BE2C (cell line): ENCODE measurements around the gene GLOD5.

Source experiments
- DNase-seq: peaks from one replicate; pipeline ENCODE4 v3.0.0-alpha.2; 2020
- H3K27me3 ChIP-seq: fragments of 250-450 bp; sonication (Bioruptor Pico); 2 replicates; pipeline ENCODE4 v1.5.1; 2020; ENCODE audit warnings: mild to moderate bottlenecking
- H3K36me3 ChIP-seq: fragments of 250-450 bp; sonication (Bioruptor Pico); 2 replicates; pipeline ENCODE4 v1.5.1; 2020; ENCODE audit warnings: mild to moderate bottlenecking
- H3K4me1 ChIP-seq: fragments of 250-450 bp; sonication (Bioruptor Pico); 2 replicates; pipeline ENCODE4 v1.5.1; 2020
- H3K4me3 ChIP-seq: 2 replicates; pipeline ENCODE4 v1.5.1; 2011; ENCODE audit warnings: low read depth, low read length
- H3K9me3 ChIP-seq: fragments of 250-450 bp; sonication (Bioruptor Pico); 2 replicates; pipeline ENCODE4 v1.5.1; 2020
- TF ChIP-seq, protein P1 (sequence below): IDR thresholded peaks from 2 replicates; pipeline ENCODE4 v1.5.1; 2012; ENCODE audit warnings: mild to moderate bottlenecking, low read depth, low read length

GLOD5 gene

DNA sequence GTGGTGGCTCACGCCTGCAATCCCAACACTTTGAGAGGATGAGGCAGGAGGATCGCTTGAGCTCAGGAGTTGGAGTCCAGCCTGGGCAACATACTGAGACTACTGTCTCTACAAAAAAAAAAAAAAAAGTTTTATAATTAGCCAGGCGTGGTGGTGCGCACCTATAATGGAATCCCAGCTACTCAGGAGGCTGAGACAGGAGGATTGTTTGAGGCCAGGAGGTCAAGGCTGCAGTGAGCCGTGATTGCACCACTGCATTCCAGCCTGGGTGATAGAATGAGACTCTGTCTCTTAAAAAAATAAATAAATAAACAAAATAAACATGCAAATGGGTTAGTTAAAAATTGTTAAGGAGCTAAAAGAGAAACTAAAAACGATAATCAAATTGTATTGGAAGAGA, 7.7 kb downstream of the GLOD5 start:
- no peaks in the 10 kb centered on the region for H3K9me3 ChIP-seq
- TF ChIP-seq, protein P1, sequence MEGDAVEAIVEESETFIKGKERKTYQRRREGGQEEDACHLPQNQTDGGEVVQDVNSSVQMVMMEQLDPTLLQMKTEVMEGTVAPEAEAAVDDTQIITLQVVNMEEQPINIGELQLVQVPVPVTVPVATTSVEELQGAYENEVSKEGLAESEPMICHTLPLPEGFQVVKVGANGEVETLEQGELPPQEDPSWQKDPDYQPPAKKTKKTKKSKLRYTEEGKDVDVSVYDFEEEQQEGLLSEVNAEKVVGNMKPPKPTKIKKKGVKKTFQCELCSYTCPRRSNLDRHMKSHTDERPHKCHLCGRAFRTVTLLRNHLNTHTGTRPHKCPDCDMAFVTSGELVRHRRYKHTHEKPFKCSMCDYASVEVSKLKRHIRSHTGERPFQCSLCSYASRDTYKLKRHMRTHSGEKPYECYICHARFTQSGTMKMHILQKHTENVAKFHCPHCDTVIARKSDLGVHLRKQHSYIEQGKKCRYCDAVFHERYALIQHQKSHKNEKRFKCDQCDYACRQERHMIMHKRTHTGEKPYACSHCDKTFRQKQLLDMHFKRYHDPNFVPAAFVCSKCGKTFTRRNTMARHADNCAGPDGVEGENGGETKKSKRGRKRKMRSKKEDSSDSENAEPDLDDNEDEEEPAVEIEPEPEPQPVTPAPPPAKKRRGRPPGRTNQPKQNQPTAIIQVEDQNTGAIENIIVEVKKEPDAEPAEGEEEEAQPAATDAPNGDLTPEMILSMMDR: no peak
- no peak overlapping the region for H3K4me3 ChIP-seq
- no peak for DNase-seq
- H3K27me3 ChIP-seq: no peaks in the 10 kb centered on the region
- H3K36me3 ChIP-seq: no peaks in the 10 kb centered on the region
- H3K4me1 ChIP-seq: no peaks in the 10 kb centered on the region

DNA sequence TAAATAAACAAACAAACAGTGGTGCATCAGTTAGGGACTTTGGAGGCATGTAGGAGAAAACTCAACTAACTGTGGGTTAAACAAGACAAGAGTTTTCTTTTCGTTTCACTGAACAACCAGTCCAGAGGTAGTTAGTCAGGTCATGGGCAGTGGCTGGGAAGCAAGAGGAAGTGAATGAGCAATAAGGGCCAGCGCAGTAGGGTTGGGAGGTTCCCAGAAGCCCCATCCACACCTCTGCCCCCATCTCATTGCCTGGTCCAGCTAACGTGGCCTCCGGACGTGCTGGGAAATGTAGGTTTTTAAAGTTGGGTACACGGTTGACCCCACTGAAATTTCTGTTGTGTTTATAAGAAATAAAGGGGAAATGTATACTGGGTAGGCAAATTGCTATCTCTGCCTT, 8.7 kb downstream of the GLOD5 start:
- H3K9me3 ChIP-seq: no peaks in the 10 kb centered on the region
- DNase-seq: no peak
- no peaks in the 10 kb centered on the region for H3K27me3 ChIP-seq
- H3K36me3 ChIP-seq: no peaks in the 10 kb centered on the region
- TF ChIP-seq, protein P1: no peak
- H3K4me3 ChIP-seq: no peak overlapping the region
- H3K4me1 ChIP-seq: no peaks in the 10 kb centered on the region

DNA sequence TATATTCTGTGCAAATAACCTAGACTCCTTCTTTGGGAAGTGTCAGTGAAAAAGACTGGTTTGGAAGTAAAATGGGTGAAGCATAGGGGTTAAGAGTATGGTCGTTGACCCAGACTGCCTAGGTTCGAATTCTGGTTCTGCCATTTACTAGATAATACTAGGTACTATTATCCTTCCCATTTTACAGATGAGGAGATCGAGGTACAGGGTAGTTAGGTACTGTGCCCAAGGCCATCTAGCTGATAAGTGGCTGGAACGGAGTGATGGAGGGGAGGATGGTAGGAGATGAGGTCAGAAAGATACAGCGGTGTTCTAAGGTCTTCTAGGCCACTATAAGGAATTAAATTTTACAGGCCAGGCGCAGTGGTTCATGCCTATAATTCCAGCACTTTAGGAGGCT, 11.1 kb downstream of the GLOD5 start:
- TF ChIP-seq, protein P1: no peak
- Histone ChIP-seq H3K4me3 (no peak overlapping the region), H3K4me1 (no peaks in the 10 kb centered on the region), H3K27me3 (no peaks in the 10 kb centered on the region), H3K36me3 (no peaks in the 10 kb centered on the region), H3K9me3 (no peaks in the 10 kb centered on the region)
- DNase-seq: no peak

DNA sequence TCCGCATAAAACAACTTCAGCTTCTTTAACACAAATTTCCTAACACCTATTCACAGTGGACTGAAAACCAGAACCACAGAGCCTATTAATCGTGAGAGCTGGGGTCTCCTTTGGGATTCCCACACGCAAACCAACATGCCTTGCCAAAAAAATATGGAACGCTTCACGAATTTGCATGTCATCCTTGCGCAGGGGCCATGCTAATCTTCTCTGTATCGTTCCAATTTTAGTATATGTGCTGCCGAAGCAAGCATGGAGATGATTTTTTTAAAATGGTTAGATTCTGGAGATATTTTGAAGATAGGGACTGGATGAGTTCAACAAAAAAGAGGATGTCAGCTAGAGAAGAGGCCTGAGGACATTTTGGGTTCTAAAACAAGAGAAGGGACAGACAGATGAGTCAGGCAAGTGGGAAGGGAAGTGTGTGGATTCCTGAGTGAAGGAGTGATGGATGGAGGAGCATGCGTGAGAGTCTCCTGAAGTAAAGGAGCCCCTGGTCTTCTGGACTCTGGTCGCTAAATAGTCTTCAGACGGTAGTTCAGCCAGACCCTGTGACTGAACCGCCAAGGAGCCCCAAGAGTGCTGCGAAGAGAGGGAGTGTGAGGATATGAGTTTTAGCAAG, 15.4 kb downstream of the GLOD5 start:
- no peak for DNase-seq
- H3K4me3 ChIP-seq: no peak overlapping the region
- no peaks in the 10 kb centered on the region for H3K4me1 ChIP-seq
- no peaks in the 10 kb centered on the region for H3K36me3 ChIP-seq
- no peaks in the 10 kb centered on the region for H3K9me3 ChIP-seq
- no peaks in the 10 kb centered on the region for H3K27me3 ChIP-seq
- TF ChIP-seq, protein P1: no peak

DNA sequence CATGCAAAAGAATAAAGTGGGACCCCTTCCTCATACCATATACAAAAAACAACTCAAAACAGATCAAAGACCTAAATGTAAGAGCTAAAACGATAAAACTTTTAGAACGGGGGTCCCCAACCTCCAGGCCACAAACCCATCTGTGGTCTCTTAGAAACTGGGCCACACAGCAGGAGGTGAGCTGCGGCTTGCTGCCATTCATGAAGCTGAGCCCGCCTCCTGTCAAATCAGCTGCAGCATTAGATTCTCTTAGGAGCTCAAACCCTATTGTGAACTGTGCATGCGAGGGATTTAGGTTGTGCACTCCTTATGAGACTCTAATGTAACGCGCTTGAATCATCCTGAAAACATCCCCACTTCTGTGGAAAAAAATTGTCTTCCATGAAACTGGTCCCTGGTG, 17.9 kb downstream of the GLOD5 start:
- no peak overlapping the region for H3K4me3 ChIP-seq
- H3K36me3 ChIP-seq: no peaks in the 10 kb centered on the region
- H3K9me3 ChIP-seq: no peaks in the 10 kb centered on the region
- DNase-seq: no peak
- no peaks in the 10 kb centered on the region for H3K4me1 ChIP-seq
- TF ChIP-seq, protein P1: no peak
- no peaks in the 10 kb centered on the region for H3K27me3 ChIP-seq

DNA sequence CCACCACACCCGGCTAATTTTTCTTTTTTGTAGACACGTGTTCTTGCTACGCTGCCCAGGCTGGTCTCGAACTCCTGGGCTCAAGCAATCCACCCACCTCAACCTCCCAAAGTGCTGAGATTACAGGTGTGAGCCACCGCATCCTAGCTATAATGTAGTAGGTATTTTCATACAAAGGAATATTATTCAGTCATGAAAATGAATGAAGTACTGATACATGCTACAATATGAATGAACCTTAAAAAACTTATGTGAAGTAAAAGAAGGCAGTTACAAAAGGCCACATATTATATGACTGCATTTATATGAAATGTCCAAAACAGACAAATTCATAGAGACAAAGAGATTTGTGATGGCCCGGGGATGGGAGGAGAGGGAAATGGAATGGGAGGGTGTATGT, 20.2 kb downstream of the GLOD5 start:
- no peaks in the 10 kb centered on the region for H3K36me3 ChIP-seq
- TF ChIP-seq, protein P1: no peak
- H3K9me3 ChIP-seq: no peaks in the 10 kb centered on the region
- H3K4me3 ChIP-seq: no peak overlapping the region
- H3K4me1 ChIP-seq: no peaks in the 10 kb centered on the region
- H3K27me3 ChIP-seq: no peaks in the 10 kb centered on the region
- no peak for DNase-seq
